ENCODE results near the gene IQCE.

- TF ChIP-seq SP1 (IDR thresholded peaks at IDR 0.05) (no peak), NFRKB (IDR thresholded peaks at IDR 0.05) (no peak), FOXK2 (IDR thresholded peaks at IDR 0.05) (no peak), BHLHE40 (IDR thresholded peaks at IDR 0.05; ENCODE audit: borderline replicate concordance) (no peak), TARDBP (IDR thresholded peaks at IDR 0.05) (no peak)
Observed at GRCh38 chr7:2603044-2603965, 44.5 kb downstream of the IQCE start.
